Prostate gland (tissue), 2 donors: ENCODE measurements around the gene KATNIP. TPM values are rescaled to one million over a fixed set of nuclear protein-coding genes. Genes with fewer than 3 reads are reported as not detected.

ENCODE experiments used
- DNase-seq: peaks from one replicate; pipeline ENCODE4 v3.0.0-alpha.2; 2019; ENCODE audit warnings: low spot score
- H3K27ac ChIP-seq, 2 donors: fragments of 200-600 bp; sonication (generic); 2 replicates each; pipeline ENCODE4 v1.5.1; 2017 to 2019
- H3K27me3 ChIP-seq: fragments of 200-600 bp; sonication (generic); replicated peaks from 2 replicates; pipeline ENCODE4 v1.5.1; 2019; ENCODE audit not compliant: insufficient read depth
- H3K36me3 ChIP-seq, 2 donors: fragments of 200-600 bp; sonication (generic); 1 replicate in 1 of 2; 2 replicates in 1 of 2; pipeline versions ENCODE4 v1.5.1 to v1.8.1; 2017 to 2019
- H3K4me1 ChIP-seq: fragments of 200-600 bp; sonication (generic); replicated peaks from 2 replicates; pipeline ENCODE4 v1.5.1; 2019
- H3K4me3 ChIP-seq, 2 donors: fragments of 200-600 bp; sonication (generic); 2 replicates each; pipeline ENCODE4 v1.5.1; 2017 to 2019
- H3K9me3 ChIP-seq: fragments of 200-600 bp; sonication (generic); 2 replicates; pipeline ENCODE4 v1.5.1; 2017
- CTCF ChIP-seq, 4 experiments: fragments of 200-600 bp in 2 of 4; fragments of 450-650 bp in 2 of 4; sonication (generic) in 2 of 4; IDR thresholded peaks; 1 replicate in 3 of 4; 2 replicates in 1 of 4; pipeline ENCODE4 v1.5.1; 2016 to 2019; ENCODE audit warnings: antibody characterized with exemption in 4 of 4, mild to moderate bottlenecking in 2 of 4, moderate library complexity in 2 of 4
- POLR2A ChIP-seq: fragments of 450-650 bp; IDR thresholded peaks from one replicate; pipeline ENCODE4 v1.6.1; 2016; ENCODE audit warnings: antibody characterized with exemption, mild to moderate bottlenecking
- POLR2AphosphoS5 ChIP-seq: sonication (generic); formaldehyde crosslinking; IDR thresholded peaks from one replicate; pipeline ENCODE4 v1.6.1; 2017; ENCODE audit warnings: antibody characterized with exemption
- WGBS: methylation state at CpG from one replicate; pipeline ENCODE4 v1.1.5; 2018; 5-methylcytosine and 5-hydroxymethylcytosine counted together
- intact Hi-C: fragments of 100-400 bp; cut with DNase I; formaldehyde crosslinking; loops from one replicate; pipeline ENCODE4 v1.14.2; 2022
- total RNA-seq, 2 donors: library from RNA; depleted of rRNA; stranded (reverse); fragments of >200 nt; gene quantifications; one replicate each; pipeline ENCODE4 v1.1.0, GENCODE V29; 2016

The KATNIP gene
- total RNA-seq, 2 donors from 2014 or later: 31.7 to 40.9 TPM

- intact Hi-C loops: no loop called here
- TF ChIP-seq POLR2A (no peak), CTCF (IDR thresholded peaks at IDR 0.05) (no peak), POLR2AphosphoS5 (no peak)
- Histone ChIP-seq H3K9me3 (no peaks in the 10 kb centered on the region), H3K27ac (peak overlapping the region in 1 of 2 donors; percentile 71), H3K36me3 (no peaks in the 10 kb centered on the region), H3K4me3 (no peak overlapping the region), H3K4me1 (no peaks in the 10 kb centered on the region), H3K27me3 (no peaks in the 10 kb centered on the region)
- DNase-seq: no peak
- WGBS: 82% methylated on average over 6 of the region's 6 CpGs
Observed at GRCh38 chr16:27572711-27573110, 22.8 kb downstream of the KATNIP start.

GRCh38 chr16:27576729-27577128 lies 26.8 kb downstream of the KATNIP start:
- no peaks in the 10 kb centered on the region for H3K4me1 ChIP-seq
- no peak overlapping the region for H3K4me3 ChIP-seq
- no peaks in the 10 kb centered on the region for H3K27me3 ChIP-seq
- no peak for DNase-seq
- H3K27ac ChIP-seq: no peak overlapping the region
- no peaks in the 10 kb centered on the region for H3K9me3 ChIP-seq
- intact Hi-C loops: no loop called here
- no peak for TF ChIP-seq CTCF (IDR thresholded peaks at IDR 0.05)
- no peak for TF ChIP-seq POLR2AphosphoS5
- no peak for TF ChIP-seq POLR2A
- 87% methylated on average over 5 of the region's 5 CpGs for whole genome bisulfite sequencing
- H3K36me3 ChIP-seq: no peaks in the 10 kb centered on the region

DNA sequence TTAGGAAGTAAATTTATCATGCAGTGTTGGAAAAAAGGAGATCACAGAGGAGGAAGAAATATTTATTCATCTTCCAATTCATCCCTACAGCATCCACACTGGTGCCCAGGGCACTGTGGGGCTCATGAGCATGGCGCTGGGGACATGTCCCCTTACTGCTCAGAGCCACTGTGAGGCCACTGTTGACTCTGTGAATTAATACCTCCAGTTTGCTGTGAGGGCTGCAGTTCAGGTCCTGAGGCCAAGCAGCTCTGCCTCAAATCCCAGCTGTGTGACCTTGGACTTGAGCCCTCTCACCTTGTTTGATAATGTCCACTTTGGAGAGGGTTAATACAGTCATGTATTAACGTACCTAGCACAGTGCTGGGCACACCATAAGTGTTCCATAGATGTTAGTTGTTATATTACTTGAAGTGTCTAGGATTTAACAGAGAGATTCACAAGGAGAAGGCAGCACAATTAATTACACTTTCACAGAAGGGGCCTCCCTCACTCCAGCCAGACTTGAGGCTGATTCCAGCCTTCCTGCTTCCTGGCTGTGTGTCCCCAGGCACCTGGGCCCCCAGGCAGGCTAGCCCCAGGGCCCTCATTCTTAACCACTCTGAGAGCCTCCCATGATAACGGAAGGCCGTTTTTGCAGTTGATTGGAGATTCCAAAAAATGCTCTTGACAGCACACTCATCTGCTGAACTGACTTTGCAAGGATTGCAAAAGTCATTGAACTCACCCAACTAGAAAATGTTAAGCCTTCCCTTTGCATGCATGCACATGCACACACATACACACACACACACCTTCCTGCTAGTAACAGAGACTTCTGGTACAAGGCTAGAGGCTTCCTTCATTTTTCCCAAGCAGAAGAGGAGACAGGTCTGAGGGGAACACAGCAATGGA lies 29.4 kb downstream of the KATNIP start:
- H3K27ac ChIP-seq: peak overlapping the region in 1 of 2 donors; percentile 14
- intact Hi-C loops: no loop called here
- 80% methylated on average over 4 of the region's 4 CpGs for WGBS

DNA sequence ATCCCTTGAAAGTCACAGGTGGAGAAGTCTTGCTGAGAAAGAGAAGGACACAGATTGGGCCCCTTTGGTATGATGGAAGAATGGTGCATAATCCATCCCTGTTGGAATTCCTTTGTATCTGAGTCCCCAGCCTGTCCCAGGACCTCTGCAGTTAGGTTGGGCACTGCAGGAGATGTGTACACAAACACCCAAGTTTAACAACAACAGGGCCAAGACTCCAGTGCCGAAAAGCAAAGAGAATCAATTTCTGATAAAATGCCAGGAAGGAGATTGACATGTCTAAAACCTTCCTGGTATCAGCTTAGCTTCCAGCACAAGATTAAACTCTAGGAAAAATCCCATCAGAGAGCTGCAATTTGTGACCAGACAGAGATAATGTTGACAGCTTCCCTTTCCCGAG lies 32.9 kb downstream of the KATNIP start:
- peaks cover 2% of the 10 kb centered on the region for H3K4me1 ChIP-seq
- intact Hi-C loops: no loop called here
- no peaks in the 10 kb centered on the region for H3K27me3 ChIP-seq
- TF ChIP-seq CTCF (IDR thresholded peaks at IDR 0.05) (no peak), POLR2AphosphoS5 (no peak), POLR2A (no peak)
- no peaks in the 10 kb centered on the region for H3K9me3 ChIP-seq
- no peak for DNase-seq
- H3K4me3 ChIP-seq: no peak overlapping the region
- no peaks in the 10 kb centered on the region for H3K36me3 ChIP-seq
- peak overlapping the region in 1 of 2 donors; percentile 3 for H3K27ac ChIP-seq
- 51% methylated on average over 2 of the region's 2 CpGs for WGBS

More for the DNA sequence above, 29.4 kb downstream of the KATNIP start:
- Histone ChIP-seq H3K36me3 (no peaks in the 10 kb centered on the region), H3K27me3 (no peaks in the 10 kb centered on the region), H3K4me1 (peaks cover 2% of the 10 kb centered on the region), H3K4me3 (no peak overlapping the region), H3K9me3 (no peaks in the 10 kb centered on the region)
- TF ChIP-seq POLR2AphosphoS5 (no peak), POLR2A (no peak), CTCF (IDR thresholded peaks at IDR 0.05) (no peak)
- DNase-seq: no peak

GRCh38 chr16:27583634-27584033 lies 33.7 kb downstream of the KATNIP start:
- Histone ChIP-seq H3K4me1 (peaks cover 2% of the 10 kb centered on the region), H3K36me3 (no peaks in the 10 kb centered on the region), H3K4me3 (no peak overlapping the region), H3K9me3 (no peaks in the 10 kb centered on the region), H3K27me3 (no peaks in the 10 kb centered on the region), H3K27ac (no peak overlapping the region)
- intact Hi-C loops: no loop called here
- TF ChIP-seq POLR2A (no peak), CTCF (IDR thresholded peaks at IDR 0.05) (no peak), POLR2AphosphoS5 (no peak)
- 77% methylated on average over 1 of the region's 1 CpG for WGBS
- no peak for DNase-seq
